ENCODE data around the gene RBM33.

RBM33 gene

GRCh38 chr7:155791836-155792235, 147.4 kb downstream of the RBM33 start:
- DNase-seq (ENCODE audit: low read depth), result no peak
- TF ChIP-seq CTCF (conservative IDR thresholded peaks at IDR 0.05; ENCODE audit: low read depth, low read length), result no peak
- H3K4me3 ChIP-seq (ENCODE audit: low read length), result no peak overlapping the region

GRCh38 chr7:155792315-155792960, 148.0 kb downstream of the RBM33 start:
- TF ChIP-seq CTCF (conservative IDR thresholded peaks at IDR 0.05; ENCODE audit: low read depth, low read length), result no peak
- H3K4me3 ChIP-seq (ENCODE audit: low read length), result no peak overlapping the region
- no peak for DNase-seq (ENCODE audit: low read depth)

- no peak for TF ChIP-seq CTCF (conservative IDR thresholded peaks at IDR 0.05; ENCODE audit: low read depth, low read length)
- DNase-seq (ENCODE audit: low read depth), result no peak
- no peak overlapping the region for H3K4me3 ChIP-seq (ENCODE audit: low read length)
Measured at GRCh38 chr7:155792999-155793560, 148.6 kb downstream of the RBM33 start.

GRCh38 chr7:155793720-155794119, 149.3 kb downstream of the RBM33 start:
- no peak overlapping the region for H3K4me3 ChIP-seq (ENCODE audit: low read length)
- no peak for TF ChIP-seq CTCF (conservative IDR thresholded peaks at IDR 0.05; ENCODE audit: low read depth, low read length)
- DNase-seq (ENCODE audit: low read depth), result no peak

- no peak for TF ChIP-seq CTCF (conservative IDR thresholded peaks at IDR 0.05; ENCODE audit: low read depth, low read length)
- H3K4me3 ChIP-seq (ENCODE audit: low read length), result no peak overlapping the region
- no peak for DNase-seq (ENCODE audit: low read depth)
Measured at GRCh38 chr7:155794196-155794595, 149.7 kb downstream of the RBM33 start.

GRCh38 chr7:155795401-155795800, 150.9 kb downstream of the RBM33 start:
- no peak overlapping the region for H3K4me3 ChIP-seq (ENCODE audit: low read length)
- no peak for DNase-seq (ENCODE audit: low read depth)
- no peak for TF ChIP-seq CTCF (conservative IDR thresholded peaks at IDR 0.05; ENCODE audit: low read depth, low read length)

- DNase-seq (ENCODE audit: low read depth), result no peak
- H3K4me3 ChIP-seq (ENCODE audit: low read length), result no peak overlapping the region
- no peak for TF ChIP-seq CTCF (conservative IDR thresholded peaks at IDR 0.05; ENCODE audit: low read depth, low read length)
Measured at GRCh38 chr7:155795951-155796350, 151.5 kb downstream of the RBM33 start.

All from retinal pigment epithelial cell (primary cell).